Activated CD4-positive, alpha-beta T cell treated with anti-CD3 and anti-CD28 coated beads, Interleukin-2, amount 50 U/mL, for 48 hours (primary cell): Measurements from ENCODE around the gene PHEX.

Source experiments
- DNase-seq, 2 experiments: peaks; one replicate each; pipeline ENCODE4 v3.0.0-alpha.2; 2020

Gene PHEX

DNA sequence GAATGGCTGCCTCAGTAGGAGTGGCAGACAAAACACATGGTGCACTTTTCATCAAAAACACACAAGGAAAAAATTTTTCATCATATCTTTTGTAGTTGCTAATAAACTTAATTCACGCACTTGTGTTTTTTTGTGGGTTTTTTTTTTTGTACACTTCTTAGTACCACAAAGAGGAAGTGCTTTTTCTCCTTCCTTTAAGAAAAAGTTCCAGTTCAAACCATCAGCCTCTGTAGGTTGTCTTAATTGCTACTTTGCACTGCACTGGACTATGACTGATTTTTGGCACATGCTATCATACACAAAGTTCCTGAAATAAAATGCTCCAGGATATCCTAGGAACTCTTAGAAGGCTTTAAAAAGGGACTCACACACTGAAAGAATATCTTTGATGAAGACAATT, at the start of gene PHEX:
PHEX (plus strand) TSS at position 242 of the 400 bp plus-strand sequence. CDS start 681 bp downstream, outside the sequence.
- no peak for DNase-seq

DNA sequence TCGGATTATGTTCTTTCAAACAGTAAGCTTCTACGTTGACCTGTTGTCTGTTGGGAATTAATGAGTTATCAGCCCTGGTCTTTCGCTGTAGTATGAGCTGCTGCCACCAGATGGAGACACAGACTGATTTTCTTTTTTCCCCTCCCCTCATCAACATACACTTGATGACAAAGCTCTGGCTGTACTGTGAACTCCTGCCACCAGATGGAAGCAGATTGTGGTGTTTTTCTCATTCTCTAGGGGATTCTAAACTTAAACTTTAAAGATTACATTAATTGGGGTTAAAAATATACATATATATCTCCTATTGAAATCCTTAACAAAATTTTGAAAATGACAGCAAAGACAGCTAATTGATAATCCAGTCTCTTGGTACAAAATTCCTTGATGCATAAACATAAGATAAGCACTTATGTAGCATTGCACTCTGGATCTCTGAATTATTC, 46.8 kb upstream of the PHEX start:
- DNase-seq = peak; percentile 64 to 68

DNA sequence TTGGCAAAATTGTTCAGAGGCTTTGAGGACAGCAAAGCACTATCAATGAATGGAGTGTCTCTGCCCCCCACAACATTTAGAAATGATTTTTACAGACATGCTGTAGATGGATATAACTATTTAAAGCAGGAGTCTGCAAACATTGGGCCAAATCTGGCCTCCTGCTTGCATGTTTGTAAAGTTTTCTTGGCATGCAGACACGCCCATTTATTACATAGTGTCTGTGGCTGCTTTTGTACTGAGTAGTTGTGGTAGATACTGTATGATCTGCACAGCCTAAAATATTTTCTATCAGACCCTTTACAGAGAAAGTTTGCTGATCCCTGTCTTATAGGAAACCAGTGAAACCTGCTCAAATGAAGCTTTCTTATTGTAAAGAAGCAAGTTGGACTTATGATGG, 45.5 kb upstream of the PHEX start:
- DNase-seq = no peak

DNA sequence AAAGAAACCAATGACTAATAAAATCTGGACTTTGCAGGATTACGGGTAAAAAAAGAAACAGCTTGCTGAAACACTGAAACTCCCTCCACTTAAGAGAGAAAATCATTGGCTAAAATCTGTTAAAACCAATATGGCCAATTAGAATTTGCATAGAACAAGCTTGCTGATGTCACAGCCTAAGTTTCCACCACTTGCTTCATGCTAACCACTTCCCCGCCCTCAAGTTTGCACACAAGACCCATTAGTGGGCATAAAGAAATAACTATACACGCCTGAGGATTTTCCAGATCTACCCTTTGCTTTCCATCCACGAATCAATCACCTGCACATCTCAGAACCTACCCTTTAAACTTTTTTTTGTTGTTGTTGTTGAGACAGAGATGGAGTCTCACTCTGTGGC, 42.7 kb upstream of the PHEX start:
- peak; percentile 10 to 29 for DNase-seq

DNA sequence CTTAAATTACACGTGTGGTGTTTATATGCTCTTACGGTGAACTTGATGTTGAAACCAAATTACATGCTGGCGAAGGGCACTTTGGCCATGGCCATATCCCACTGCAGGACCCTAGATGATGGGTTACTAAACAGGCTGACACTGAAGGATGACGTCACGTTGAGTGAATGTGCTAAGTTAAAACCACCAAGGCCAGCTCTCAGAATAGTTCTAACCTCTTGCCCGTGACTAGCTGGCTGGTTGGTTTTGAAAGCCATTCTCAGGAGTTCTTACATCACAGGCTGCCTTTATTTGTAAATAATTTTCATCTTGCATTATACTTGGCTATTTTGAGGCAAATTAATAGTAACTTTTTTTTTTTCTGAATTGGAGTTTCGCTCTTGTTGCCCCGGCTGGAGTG, 41.3 kb upstream of the PHEX start:
- DNase-seq = no peak

DNA sequence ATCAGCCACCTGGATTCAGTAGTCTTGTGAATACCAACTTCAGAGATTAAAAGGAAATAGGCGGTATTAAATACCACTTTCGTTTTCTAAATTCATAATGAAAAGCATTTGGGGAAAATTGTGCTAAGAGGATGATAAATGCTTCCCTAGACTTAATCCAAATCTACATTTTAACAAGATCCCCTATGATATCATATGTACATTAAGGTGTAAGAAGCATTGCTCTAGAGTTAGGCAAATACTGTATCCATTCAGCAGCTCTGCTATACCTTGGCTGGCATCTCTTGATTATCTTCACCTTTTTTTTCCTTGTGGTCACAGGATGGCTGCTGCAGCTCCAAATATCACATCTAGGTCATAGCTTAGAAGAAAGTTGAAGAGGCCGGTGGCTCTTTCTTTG, 40.6 kb upstream of the PHEX start:
- DNase-seq = no peak

DNA sequence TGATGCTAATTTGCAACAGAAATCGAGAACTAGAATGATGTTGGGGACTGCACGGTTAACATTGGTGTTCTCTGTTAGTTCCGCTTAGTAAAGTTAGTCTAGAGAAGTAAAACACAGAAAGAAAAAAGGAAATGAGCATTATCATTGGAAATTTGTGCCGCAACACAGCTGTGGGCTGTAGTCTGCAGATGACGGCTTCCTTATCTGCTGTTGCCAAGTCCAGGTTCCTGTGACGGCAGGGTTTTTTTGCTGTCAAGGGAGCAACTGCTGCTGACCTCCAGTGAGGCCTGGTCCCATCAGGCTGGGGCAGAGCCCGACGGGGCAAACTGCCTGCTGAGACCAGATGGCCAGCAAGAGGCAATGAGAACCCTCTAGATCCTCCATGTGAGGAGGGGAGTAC, 38.9 kb upstream of the PHEX start:
- no peak for DNase-seq

DNA sequence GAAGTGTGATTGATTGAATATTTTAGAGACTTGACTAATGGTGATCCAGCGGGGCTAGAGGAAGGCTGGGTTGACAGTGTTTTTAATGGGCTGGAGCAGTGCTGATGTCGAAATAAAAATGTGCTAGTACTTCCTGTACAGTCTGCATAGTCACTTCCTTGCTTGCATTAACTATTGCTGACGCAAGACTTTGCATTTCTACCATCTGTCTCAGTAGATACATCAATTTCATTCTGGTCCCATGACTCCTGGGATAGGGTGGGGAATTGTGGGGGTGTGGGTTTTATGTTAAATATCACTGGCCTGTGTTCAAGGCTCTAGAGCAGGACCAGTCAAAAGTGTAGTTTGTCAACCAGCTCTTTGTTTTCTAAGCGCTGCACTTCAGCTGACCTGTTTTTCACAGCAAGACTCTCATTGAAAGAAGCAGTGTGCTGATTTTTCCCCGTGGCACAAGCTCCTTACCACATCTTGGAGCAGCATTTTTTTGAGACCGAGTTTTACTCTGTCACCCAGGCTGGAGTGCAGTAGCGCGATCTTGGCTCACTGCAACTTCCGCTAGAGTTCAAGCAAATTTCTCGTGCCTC, 35.2 kb upstream of the PHEX start:
- no peak for DNase-seq

DNA sequence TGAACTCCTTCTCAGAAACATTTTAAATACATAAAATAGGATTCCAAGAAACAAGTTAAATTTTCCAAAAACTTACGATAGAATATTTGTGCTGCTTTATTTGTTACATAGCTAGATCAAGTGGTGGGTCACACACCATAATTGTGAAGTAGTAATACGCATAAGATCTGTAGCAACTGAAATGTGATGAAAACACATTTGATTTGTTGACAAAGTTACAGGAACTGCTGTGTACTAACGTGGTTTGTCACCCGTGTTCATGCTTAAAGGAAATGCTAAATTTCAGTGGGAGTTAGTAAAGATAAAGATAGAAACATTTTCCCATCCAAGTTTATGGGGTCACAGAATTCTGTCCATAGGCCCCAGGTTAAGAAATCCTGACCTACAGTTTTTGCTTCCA, 34.1 kb upstream of the PHEX start:
- no peak for DNase-seq

DNA sequence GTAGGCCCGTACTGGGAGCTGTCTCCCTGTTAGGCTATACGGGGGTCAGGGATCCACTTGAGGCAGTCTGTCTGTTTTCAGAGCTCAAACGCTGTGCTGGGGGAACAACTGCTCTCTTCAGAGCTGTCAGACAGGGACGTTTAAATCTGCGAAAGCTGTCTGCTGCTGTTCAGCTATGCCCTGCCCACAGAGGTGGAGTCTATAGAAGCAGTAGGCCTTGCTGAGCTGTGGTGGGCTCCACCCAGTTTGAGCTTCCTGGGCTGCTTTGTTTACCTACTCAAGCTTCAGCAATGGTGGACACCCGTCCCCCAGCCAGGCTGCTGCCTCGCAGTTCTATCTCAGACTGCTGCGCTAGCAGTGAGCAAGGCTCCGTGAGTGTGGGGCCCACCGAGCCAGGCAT, 27.3 kb upstream of the PHEX start:
- no peak for DNase-seq

DNA sequence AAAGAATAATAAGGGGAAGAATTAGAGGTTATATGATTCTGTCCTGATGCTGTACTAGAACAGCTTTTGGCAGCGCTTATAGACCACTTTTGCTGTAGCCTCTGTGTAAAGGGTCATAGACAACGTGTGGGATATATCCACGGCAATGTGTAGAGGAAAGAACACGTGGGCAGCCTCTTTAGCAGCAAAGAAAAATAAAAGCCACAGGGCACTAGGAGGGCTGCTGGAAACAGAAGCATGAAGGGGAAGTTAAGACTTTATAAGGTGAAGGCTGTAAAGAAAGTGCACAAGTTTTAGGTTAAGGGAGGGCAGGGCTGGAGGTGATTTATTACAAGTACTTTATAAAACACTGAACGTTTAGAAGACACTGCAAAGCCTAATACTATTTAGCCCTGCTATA, 20.1 kb upstream of the PHEX start:
- no peak for DNase-seq

DNA sequence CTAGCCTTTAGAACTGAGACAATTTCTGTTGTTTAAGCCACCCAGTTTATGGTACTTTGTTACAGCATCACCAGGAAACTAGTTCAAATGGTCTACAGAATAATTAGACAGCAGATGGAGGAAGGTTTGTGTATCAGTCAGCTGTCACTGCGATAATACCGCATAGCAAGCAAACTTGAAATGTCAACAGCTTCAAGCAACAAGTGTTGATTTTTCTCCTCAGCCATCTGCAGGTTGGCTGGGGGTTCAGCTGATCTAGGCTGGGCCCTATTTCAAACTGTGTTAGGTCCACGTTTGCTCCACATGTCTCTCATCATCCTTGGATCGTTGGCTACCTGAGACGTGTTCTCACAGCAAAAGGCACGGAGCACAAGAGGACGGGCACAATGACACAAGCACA, 19.2 kb upstream of the PHEX start:
- no peak for DNase-seq

DNA sequence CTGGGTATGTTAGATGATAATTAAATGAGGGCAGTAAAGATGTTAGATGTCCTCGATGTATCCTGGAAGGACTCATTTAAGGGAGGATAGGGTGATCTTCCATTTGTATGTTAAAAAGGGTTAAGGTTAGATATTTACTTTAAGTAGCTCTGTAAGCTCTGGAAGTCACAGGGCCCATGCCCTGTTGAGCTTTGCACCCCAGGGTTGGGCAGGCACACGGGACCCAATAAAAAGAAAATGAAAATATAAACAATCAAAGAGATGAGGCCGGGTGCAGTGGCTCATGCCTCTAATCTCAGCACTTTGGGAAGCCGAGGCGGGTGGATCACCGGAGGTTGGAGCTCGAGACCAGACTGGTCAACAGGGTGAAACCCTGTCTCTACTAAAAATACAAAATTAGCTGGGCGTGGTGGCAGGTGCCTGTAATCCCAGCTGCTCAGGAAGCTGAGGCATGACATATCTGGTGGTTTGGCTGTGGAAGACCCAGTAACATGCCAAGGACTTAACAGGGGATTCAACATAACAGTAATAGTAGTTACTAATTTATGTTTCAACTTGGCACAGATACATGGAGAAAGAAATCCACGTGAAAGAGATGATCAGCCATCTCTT, 16.9 kb upstream of the PHEX start:
- DNase-seq = no peak

DNA sequence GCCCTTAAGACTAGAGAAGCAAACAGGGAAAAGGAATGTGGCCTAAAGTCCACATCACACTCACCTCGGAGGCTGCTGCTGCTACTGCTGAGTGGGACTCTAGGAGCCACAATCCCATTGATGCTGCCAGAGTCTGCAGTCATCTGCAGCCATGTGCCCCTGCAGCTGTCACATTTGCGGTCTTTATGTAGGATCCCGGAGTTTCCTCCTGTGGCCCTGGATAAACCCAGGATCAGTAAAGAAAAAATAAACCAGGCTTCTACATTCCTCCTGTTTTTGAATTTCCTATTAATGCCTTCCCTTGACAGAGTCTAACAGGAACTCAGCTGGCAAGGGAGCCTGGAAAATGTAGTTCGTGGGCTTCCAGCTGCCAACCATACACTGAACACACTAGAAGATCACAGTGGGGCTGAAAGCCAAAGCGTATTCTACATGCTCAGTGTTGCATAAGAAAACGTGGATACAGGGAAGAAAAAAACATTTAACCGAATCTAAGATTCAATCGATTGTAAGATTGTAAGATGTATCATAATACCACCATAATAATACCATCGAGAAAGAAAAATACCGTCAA, 10.3 kb upstream of the PHEX start:
- DNase-seq = no peak

DNA sequence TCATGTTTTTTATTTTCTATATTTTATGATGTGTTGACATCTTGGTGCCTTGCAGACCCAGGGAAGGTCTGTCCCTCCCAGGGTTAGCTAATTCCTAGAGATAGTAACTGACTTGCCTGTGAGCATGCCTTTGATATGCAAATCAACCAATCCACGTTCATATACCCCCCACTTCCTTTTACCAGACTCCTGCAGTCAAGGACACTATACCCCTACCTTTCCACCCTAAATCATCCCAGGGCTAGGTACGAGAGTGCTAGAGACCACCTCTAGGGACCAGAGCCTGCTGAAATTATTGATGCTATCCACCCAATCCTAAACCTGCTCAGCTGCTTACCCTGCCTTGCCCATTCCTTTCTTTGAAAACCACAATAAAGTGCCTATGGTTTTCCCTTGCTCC, 7.5 kb upstream of the PHEX start:
- no peak for DNase-seq

DNA sequence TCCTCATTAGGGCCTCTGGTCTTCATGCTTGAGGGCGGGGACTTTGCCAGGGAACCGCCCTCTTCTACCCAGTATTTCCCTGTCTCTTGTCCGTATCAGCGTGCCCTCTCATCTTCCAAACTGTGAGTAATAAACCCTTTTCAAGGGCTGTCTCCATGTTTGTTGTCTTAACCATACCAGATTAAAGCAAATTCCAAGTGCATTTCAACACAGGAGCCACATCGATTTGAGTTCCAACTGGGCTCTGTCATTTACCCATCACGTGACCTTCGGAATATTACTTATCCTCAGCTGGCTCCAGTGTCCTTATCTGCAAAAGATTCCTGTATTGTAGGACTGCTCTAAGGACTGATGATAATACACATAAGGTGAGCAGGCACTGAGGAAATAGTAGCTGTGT, 6.4 kb upstream of the PHEX start:
- DNase-seq = no peak

DNA sequence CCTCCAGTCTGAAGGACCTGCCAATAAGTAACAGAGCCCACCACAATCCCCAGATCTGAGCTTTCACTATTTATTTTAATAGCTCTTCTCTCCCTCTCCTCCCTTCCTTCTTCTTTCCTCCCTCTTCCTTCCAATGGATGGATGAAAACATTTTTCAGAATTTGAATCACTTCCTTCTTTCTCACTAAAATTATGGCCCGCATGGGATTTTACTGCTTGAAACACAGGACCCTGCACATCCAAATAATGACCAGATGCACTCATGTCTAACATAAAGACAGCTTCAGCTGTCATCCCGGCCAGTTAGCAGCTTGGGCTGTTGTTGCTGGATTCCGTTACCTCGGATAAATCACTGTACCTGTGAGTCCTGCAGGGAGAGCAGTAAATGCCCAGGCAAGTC, 5.4 kb upstream of the PHEX start:
- DNase-seq = no peak

DNA sequence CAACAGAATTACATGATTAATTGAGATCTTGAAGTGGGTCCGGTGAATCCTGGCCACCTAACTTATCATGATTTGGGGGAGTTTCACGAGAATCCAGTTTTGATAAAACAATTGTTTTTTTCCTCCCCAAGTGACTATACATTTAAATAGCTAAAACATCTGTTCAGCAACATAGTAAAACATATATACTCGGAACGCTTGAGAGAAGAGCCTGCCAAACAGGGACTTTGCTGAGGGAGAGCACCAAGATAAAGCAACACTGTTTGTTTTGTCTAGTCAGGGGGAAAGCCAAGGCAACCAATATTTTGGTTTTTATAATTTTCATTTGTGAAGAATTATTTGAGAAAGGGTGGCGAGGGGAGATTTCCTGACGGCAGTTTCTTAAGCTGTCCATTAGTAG, 381 bp downstream of the PHEX start:
- DNase-seq = no peak

DNA sequence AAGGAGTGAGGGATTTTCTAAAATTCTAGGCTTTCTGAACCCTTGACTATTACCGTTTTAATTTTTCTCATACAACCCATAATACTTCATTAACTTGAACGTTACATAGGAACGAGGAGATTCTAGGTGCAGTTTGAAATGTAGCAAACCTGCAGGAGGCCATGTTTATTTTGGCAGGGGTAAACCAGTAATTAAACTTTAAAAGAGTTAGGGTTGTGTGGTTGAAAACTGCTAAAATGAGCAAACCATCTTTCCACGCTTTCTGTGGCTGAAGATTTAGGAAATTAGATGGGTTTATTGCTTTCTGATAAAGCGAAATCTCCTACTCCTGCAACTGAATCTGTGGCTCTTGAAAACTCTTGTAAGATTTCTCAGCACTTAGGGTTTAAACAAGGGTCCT, 1.7 kb downstream of the PHEX start:
- DNase-seq = no peak

DNA sequence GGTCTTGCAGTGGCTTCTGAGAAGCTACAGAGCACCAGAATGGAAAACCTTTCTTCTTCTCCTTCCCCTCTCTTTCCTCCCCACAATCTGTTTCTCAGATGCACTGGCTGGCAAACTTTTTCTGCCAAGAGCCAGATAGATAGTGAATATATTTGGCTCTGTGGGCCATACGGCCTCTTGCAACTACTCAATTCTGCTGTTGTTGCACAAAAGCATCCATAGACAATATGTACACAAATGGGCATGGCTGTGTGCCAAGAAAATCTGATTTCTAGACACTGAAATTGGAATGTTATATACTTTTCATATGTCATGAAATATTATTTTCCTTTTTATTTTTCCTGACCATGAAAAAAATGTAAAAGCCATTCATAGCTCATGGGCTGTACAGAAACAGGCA, 3.1 kb downstream of the PHEX start:
- DNase-seq = no peak

DNA sequence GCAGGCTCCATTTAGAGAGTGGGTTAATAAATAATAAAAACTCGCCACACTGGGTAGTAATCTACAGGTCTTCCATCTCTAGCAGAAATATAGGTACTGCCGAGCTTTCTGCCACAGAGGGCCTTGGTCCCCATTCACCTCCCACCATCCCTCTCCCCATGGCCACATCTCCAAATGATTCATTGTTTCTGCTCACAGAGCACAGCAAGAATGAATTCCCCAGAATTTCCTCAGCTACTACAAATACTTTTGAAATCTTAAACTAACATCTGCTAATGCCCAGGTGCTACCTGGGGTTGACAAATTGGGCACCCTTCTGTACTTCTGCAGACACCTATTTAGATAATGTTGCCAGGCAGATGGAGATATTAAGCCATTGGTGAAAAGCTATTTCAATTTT, 5.1 kb downstream of the PHEX start:
- no peak for DNase-seq

DNA sequence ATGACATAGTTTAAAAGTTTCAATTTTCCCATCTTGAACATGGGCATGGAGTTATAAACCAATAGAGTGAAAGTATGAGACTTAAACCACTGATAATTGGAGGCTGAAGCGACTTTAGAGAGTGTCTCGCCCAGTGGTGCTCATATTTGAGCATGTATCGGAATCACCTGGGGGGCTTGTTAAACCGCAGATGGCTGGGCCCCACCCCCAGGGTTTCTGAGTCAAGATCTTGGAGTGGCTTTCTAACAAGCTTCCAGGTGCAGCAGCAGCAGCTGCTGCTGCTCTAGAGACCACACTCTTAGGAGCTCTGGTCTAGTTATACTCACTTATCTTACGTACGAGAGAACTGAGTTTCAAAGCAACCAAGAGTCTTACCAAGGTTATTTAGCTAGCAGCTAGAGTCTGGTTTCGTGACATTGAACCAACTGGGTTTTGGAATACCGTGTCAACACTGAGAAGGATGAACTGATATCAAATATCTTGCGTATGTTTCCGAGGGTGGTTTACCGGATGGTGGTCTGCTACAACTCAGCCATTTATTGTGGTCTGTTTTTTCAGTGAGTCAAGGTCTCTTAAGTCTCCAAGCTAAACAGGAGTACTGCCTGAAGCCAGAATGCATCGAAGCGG, 5.9 kb downstream of the PHEX start:
- DNase-seq = no peak

DNA sequence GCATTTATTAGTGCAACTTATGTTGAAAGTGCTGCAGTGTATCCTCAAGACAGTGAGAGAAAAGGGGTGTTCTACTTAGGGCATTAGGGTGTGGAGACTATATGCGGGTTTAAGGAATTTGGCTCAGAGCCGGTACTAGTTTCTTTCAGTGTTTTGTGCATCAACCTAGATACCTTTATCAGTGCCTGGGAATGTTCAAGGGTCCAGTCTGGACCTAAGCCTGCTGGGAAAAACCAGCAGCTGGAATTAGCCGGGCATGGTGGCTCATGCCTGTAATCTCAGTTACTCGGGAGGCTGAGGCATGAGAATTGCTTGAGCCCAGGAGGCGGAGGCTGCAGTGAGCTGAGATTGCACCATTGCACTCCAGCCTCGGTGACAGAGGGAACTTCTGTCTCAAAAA, 7.4 kb downstream of the PHEX start:
- no peak for DNase-seq

DNA sequence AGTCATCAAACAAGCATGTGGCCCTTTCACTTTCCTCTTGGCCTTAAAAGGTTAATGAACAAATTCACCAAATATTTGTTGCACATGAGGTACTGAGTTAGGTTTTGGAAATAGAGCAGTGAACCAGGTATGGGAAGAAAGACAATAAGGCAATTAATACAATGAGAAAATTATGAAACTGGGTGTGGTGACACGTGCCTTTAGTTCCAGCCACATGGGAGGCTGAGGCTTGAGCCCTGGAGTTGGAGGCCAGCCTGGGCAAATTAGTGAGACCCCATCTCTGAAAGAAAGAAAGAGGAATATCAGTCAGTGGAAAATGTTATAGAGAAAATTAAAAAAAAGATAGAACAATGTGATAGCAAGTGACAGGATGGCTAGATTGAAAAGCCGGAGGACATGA, 8.1 kb downstream of the PHEX start:
- no peak for DNase-seq
